Breast epithelium (tissue), 4 donors: ENCODE data around the gene PSMD2. TPM values are rescaled to one million over a fixed set of nuclear protein-coding genes. Genes with fewer than 3 reads are reported as not detected.

Source experiments
- DNase-seq, 2 donors: peaks; one replicate each; pipeline ENCODE4 v3.0.0-alpha.2; 2019; ENCODE audit warnings: low spot score in 2 of 2
- H3K27ac ChIP-seq, 2 donors: fragments of 200-600 bp; sonication (generic) in 1 of 2; one replicate each; pipeline ENCODE4 v1.5.1; 2016 to 2019; ENCODE audit warnings: mild to moderate bottlenecking in 1 of 2
- H3K27me3 ChIP-seq, 2 donors: fragments of 200-600 bp; sonication (generic) in 1 of 2; one replicate each; pipeline versions ENCODE4 v1.5.1 to v1.6.0; 2017 to 2019; ENCODE audit warnings: control low read depth in 1 of 2, mild to moderate bottlenecking in 1 of 2
- H3K36me3 ChIP-seq: fragments of 200-600 bp; one replicate; pipeline ENCODE4 v1.5.1; 2019
- H3K4me1 ChIP-seq, 2 donors: fragments of 200-600 bp; sonication (generic); one replicate each; pipeline ENCODE4 v1.5.1; 2016 to 2019; ENCODE audit warnings: control low read depth in 1 of 2
- H3K4me3 ChIP-seq, 3 donors: fragments of 200-600 bp; sonication (generic); 1 replicate in 2 of 3; 2 replicates in 1 of 3; pipeline ENCODE4 v1.5.1; 2016 to 2019; ENCODE audit warnings: mild to moderate bottlenecking in 3 of 3, moderate library complexity in 2 of 3
- H3K9me3 ChIP-seq, 2 donors: fragments of 200-600 bp; sonication (generic) in 1 of 2; one replicate each; pipeline ENCODE4 v1.5.1; 2016 to 2019; ENCODE audit warnings: control low read depth in 1 of 2
- CTCF ChIP-seq, 3 donors: fragments of 450-650 bp; IDR thresholded peaks; one replicate each; pipeline ENCODE4 v1.5.1; 2016 to 2017; ENCODE audit warnings: antibody characterized with exemption in 3 of 3, mild to moderate bottlenecking in 3 of 3, moderate library complexity in 3 of 3
- POLR2A ChIP-seq: fragments of 450-650 bp; IDR thresholded peaks from one replicate; pipeline ENCODE4 v1.6.1; 2016; ENCODE audit warnings: antibody characterized with exemption, mild to moderate bottlenecking, moderate library complexity
- POLR2AphosphoS5 ChIP-seq, 3 donors: sonication (generic); formaldehyde crosslinking; IDR thresholded peaks; one replicate each; pipeline ENCODE4 v1.6.1; 2017; ENCODE audit warnings: antibody characterized with exemption in 3 of 3
- intact Hi-C: fragments of 100-400 bp; cut with DNase I; formaldehyde crosslinking; loops from one replicate; pipeline ENCODE4 v1.15.1; 2023; ENCODE audit warnings: low total_unique reads
- total RNA-seq, 3 donors: library from RNA; depleted of rRNA; stranded (reverse); fragments of >200 nt; gene quantifications; one replicate each; pipeline ENCODE4 v1.1.0, GENCODE V29; 2016

Gene PSMD2
- total RNA-seq, 3 donors from 2014 or later: 201 to 275 (median 214) TPM

GRCh38 chr3:184322731-184323487, 23.9 kb downstream of the PSMD2 start:
- Histone ChIP-seq H3K4me1 (peaks cover 6 to 14% of the 10 kb centered on the region in 2 donors), H3K4me3 (no peak overlapping the region), H3K36me3 (peaks cover 39% of the 10 kb centered on the region), H3K27ac (peak overlapping the region; percentile 21 to 41), H3K9me3 (no peaks in the 10 kb centered on the region), H3K27me3 (no peaks in the 10 kb centered on the region)
- peak in 1 of 3 donors; percentile 23 for TF ChIP-seq POLR2AphosphoS5 (IDR thresholded peaks at IDR 0.05)
- TF ChIP-seq CTCF (IDR thresholded peaks at IDR 0.05): no peak
- intact Hi-C loops: no loop called here
- no peak for DNase-seq

- H3K4me1 ChIP-seq: peaks cover 6 to 7% of the 10 kb centered on the region in 2 donors
- no peaks in the 10 kb centered on the region for H3K27me3 ChIP-seq
- intact Hi-C loops: no loop called here
- no peaks in the 10 kb centered on the region for H3K9me3 ChIP-seq
- no peak overlapping the region for H3K4me3 ChIP-seq
- TF ChIP-seq CTCF (IDR thresholded peaks at IDR 0.05) (no peak), POLR2AphosphoS5 (IDR thresholded peaks at IDR 0.05) (no peak), POLR2A (no peak)
- peaks cover 45% of the 10 kb centered on the region for H3K36me3 ChIP-seq
- peak overlapping the region in 1 of 2 donors; percentile 21 for H3K27ac ChIP-seq
- DNase-seq: no peak
Observed at GRCh38 chr3:184323696-184324095, 24.7 kb downstream of the PSMD2 start.

- H3K4me1 ChIP-seq: peaks cover 1 to 3% of the 10 kb centered on the region in 2 donors
- TF ChIP-seq CTCF (IDR thresholded peaks at IDR 0.05) (no peak), POLR2A (no peak), POLR2AphosphoS5 (IDR thresholded peaks at IDR 0.05) (no peak)
- no peaks in the 10 kb centered on the region for H3K9me3 ChIP-seq
- H3K36me3 ChIP-seq: peaks cover 50% of the 10 kb centered on the region
- intact Hi-C loops: no loop called here
- no peak overlapping the region for H3K27ac ChIP-seq
- DNase-seq: no peak
- no peaks in the 10 kb centered on the region for H3K27me3 ChIP-seq
- H3K4me3 ChIP-seq: no peak overlapping the region
Observed at GRCh38 chr3:184325269-184325668, 26.2 kb downstream of the PSMD2 start.

- H3K36me3 ChIP-seq: peaks cover 50% of the 10 kb centered on the region
- intact Hi-C loops: no loop called here
- no peaks in the 10 kb centered on the region for H3K27me3 ChIP-seq
- H3K4me1 ChIP-seq: no peaks in the 10 kb centered on the region
- no peaks in the 10 kb centered on the region for H3K9me3 ChIP-seq
- H3K27ac ChIP-seq: no peak overlapping the region
- no peak for TF ChIP-seq CTCF (IDR thresholded peaks at IDR 0.05)
- no peak for TF ChIP-seq POLR2AphosphoS5 (IDR thresholded peaks at IDR 0.05)
- no peak for TF ChIP-seq POLR2A
- no peak overlapping the region for H3K4me3 ChIP-seq
- DNase-seq: no peak
Observed at GRCh38 chr3:184325715-184326369, 26.8 kb downstream of the PSMD2 start.

- no peak for DNase-seq
- TF ChIP-seq POLR2AphosphoS5 (IDR thresholded peaks at IDR 0.05): no peak
- peaks cover 50% of the 10 kb centered on the region for H3K36me3 ChIP-seq
- no peaks in the 10 kb centered on the region for H3K27me3 ChIP-seq
- no peaks in the 10 kb centered on the region for H3K4me1 ChIP-seq
- intact Hi-C loops: no loop called here
- H3K9me3 ChIP-seq: no peaks in the 10 kb centered on the region
- no peak overlapping the region for H3K4me3 ChIP-seq
- no peak overlapping the region for H3K27ac ChIP-seq
Observed at GRCh38 chr3:184327171-184327570, 28.1 kb downstream of the PSMD2 start.
